BLaER1 treated with 17β-estradiol and CSF1 and Interleukin-3, amounts not matched to agents 10 nM and 100 nM (cell line): Measurements from ENCODE around the gene BRCA2.

Source experiments
- H3K27ac ChIP-seq, 11 experiments: shearing (Covaris generic); formaldehyde crosslinking; 2 replicates each; pipeline ENCODE4 v1.8.1; 2022
- H3K27me3 ChIP-seq, 11 experiments: shearing (Covaris generic); formaldehyde crosslinking; 2 replicates each; pipeline ENCODE4 v1.8.1; 2022
- H3K36me3 ChIP-seq, 11 experiments: shearing (Covaris generic); formaldehyde crosslinking; 2 replicates each; pipeline ENCODE4 v1.8.1; 2022
- H3K4me1 ChIP-seq, 10 experiments: shearing (Covaris generic); formaldehyde crosslinking; 2 replicates each; pipeline ENCODE4 v1.8.1; 2022
- H3K4me2 ChIP-seq, 11 experiments: shearing (Covaris generic); formaldehyde crosslinking; 2 replicates each; pipeline ENCODE4 v1.8.1; 2022
- H3K4me3 ChIP-seq, 10 experiments: shearing (Covaris generic); formaldehyde crosslinking; 2 replicates each; pipeline ENCODE4 v1.8.1; 2022
- H3K9ac ChIP-seq, 11 experiments: shearing (Covaris generic); formaldehyde crosslinking; 2 replicates each; pipeline ENCODE4 v1.8.1; 2022
- H3K9me3 ChIP-seq, 11 experiments: shearing (Covaris generic); formaldehyde crosslinking; replicated peaks in 1 of 11; 2 replicates each; pipeline ENCODE4 v1.8.1; 2022
- H4K20me1 ChIP-seq, 11 experiments: shearing (Covaris generic); formaldehyde crosslinking; 2 replicates each; pipeline ENCODE4 v1.8.1; 2022
- Cebpa-rat ChIP-seq, 11 experiments: shearing (Covaris generic); IDR thresholded peaks; 2 replicates each; pipeline ENCODE4 v1.8.1; 2022

BRCA2 gene

DNA sequence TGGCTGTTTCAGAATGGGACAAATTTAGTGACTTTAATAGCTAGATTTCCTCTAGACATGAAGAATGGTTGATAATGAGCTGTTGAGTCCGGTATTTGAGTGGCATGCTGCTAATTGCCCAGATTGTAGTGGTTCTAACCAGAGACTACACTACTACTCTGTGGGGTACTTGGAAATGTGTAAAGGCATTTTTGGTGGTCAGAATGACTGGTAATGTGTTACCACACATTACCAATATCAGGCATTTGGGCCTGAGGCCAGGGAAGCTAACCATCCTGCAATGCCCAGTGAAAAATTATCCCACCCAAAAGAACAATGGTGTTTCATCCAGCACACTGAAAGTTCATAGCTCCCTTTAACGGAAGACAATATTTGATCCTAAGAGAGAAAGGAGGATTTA, 130.2 kb downstream of the BRCA2 start:
- Histone ChIP-seq H3K9me3 (no peaks in the 10 kb centered on the region), H3K27me3 (no peaks in the 10 kb centered on the region), H3K9ac (no peak overlapping the region), H3K4me1 (peaks cover 0 to 44% (median 7%) of the 10 kb centered on the region in 10 experiments; a peak in 10 of 20 replicates), H3K4me2 (no peak overlapping the region), H4K20me1 (no peaks in the 10 kb centered on the region), H3K4me3 (no peak overlapping the region), H3K36me3 (no peaks in the 10 kb centered on the region; a peak in 1 of 22 replicates), H3K27ac (no peak overlapping the region)
- no peak for TF ChIP-seq Cebpa-rat (IDR thresholded peaks at IDR 0.05)

DNA sequence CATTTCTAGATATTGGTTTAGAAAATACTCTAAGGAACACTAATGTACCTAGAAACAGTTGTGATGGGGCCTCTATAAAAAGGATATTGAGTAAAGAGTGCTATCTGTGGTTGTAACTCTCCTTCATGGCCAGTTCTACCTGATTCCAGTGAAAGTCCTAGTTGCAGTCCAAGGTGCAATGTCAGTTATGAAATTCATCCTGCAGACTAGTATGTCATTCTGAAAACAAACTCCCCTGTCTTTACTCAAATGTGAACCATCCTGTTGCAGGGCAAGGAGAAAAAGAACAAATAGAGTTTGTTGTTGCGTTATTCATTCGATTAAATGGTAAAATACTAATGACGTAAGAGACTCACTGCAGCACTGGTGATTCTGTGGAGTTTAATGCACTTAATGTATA, 130.9 kb downstream of the BRCA2 start:
- H3K9ac ChIP-seq = no peak overlapping the region
- no peak overlapping the region for H3K4me3 ChIP-seq
- H3K27me3 ChIP-seq = no peaks in the 10 kb centered on the region
- H3K9me3 ChIP-seq = peaks cover 0 to 4% (median 0%) of the 10 kb centered on the region in 11 experiments; a peak in 4 of 22 replicates
- no peaks in the 10 kb centered on the region for H4K20me1 ChIP-seq
- H3K4me1 ChIP-seq = peaks cover 0 to 44% (median 7%) of the 10 kb centered on the region in 10 experiments; a peak in 10 of 20 replicates
- no peak for TF ChIP-seq Cebpa-rat (IDR thresholded peaks at IDR 0.05)
- H3K27ac ChIP-seq = no peak overlapping the region
- H3K36me3 ChIP-seq = no peaks in the 10 kb centered on the region; a peak in 1 of 22 replicates
- H3K4me2 ChIP-seq = peak overlapping the region in 3 of 11 experiments; percentile 19 to 59 (median 55); a peak in 5 of 22 replicates

DNA sequence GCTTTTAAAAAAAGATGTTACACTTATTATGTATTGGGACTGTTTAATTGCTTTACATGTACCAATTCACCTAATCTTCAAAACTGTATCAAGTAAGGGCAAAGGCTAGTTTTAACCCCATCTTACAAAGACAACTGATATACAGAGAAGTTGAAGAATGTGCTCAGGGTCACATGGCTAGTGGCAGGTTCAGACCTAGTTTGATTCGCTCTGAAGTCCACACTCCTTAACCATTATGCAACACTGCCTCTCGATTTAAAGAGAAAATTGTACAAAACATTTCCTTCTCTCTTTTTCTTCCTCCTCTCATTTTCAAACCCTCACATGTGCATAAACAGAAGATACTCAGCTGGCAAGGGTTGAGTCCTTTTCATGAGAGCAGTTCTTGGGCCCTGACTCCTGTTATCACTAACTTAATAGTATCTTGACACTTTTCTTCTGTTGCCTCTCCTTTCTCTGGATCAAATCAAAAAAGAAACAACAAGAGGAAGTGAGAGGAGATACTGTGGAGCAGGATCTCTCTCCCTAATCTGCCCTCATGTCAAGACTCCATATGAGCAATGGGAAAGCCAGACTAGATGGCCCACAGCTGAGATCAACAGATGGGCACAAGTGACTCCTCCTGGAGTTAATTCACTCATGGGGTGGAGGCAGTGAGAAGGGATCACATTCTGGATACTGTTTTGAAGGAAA, 131.6 kb downstream of the BRCA2 start:
- H3K4me2 ChIP-seq = peak overlapping the region in 4 of 11 experiments; percentile 7 to 59 (median 37); a peak in 6 of 22 replicates
- no peak overlapping the region for H3K9ac ChIP-seq
- H3K36me3 ChIP-seq = peaks cover 0 to 7% (median 6%) of the 10 kb centered on the region in 11 experiments; a peak in 15 of 22 replicates
- TF ChIP-seq Cebpa-rat (IDR thresholded peaks at IDR 0.05) = no peak
- H3K4me1 ChIP-seq = peaks cover 0 to 44% (median 7%) of the 10 kb centered on the region in 10 experiments; a peak in 10 of 20 replicates
- no peak overlapping the region for H3K4me3 ChIP-seq
- H3K27ac ChIP-seq = peak overlapping the region in 2 of 11 experiments; percentile 3 to 5; a peak in 2 of 22 replicates
- H3K9me3 ChIP-seq = peaks cover 6 to 11% (median 7%) of the 10 kb centered on the region in 11 experiments
- no peaks in the 10 kb centered on the region for H4K20me1 ChIP-seq
- H3K27me3 ChIP-seq = no peaks in the 10 kb centered on the region

DNA sequence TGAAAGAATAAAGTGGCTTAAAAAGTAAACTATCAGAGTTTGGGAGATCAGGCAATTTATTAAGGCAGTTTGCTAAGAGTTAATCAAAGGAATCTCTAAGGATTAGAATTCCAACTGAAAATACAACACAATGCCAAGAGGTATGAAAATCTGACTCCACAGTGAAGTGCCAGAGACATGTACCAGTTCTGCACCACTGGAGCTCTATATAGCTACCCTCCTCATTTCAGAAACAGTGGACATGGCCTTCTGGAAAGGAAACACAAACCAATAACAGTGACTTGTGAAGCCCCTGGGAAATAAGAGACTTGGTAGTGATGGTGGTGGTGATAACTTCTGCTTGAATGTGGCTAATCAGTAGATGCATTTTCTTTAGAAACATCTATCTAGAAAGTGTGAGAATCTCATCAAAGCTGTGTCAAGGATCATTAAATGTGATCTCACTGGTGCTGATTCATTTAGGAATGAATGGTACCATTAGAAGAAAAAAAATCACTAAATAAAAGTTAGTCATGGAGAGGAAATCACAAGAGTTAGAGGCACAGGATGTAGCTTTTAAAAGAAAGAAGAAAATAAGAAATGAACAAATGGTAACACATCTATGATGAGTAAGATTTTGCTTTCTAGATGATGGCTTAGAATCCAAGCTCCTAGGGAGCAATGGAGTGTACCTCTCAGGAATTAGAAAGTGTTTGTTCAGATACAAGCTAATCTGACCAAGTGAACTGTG, 132.8 kb downstream of the BRCA2 start:
- Histone ChIP-seq H3K9me3 (peaks cover 10 to 21% (median 16%) of the 10 kb centered on the region in 11 experiments), H3K4me2 (peak overlapping the region in 2 of 11 experiments; percentile 55 to 59; a peak in 2 of 22 replicates), H3K36me3 (peaks cover 0 to 10% (median 9%) of the 10 kb centered on the region in 11 experiments; a peak in 15 of 22 replicates), H3K4me1 (peaks cover 0 to 45% (median 7%) of the 10 kb centered on the region in 10 experiments; a peak in 10 of 20 replicates), H3K9ac (no peak overlapping the region), H3K4me3 (no peak overlapping the region), H3K27ac (no peak overlapping the region), H3K27me3 (no peaks in the 10 kb centered on the region), H4K20me1 (no peaks in the 10 kb centered on the region)
- TF ChIP-seq Cebpa-rat (IDR thresholded peaks at IDR 0.05) = no peak

DNA sequence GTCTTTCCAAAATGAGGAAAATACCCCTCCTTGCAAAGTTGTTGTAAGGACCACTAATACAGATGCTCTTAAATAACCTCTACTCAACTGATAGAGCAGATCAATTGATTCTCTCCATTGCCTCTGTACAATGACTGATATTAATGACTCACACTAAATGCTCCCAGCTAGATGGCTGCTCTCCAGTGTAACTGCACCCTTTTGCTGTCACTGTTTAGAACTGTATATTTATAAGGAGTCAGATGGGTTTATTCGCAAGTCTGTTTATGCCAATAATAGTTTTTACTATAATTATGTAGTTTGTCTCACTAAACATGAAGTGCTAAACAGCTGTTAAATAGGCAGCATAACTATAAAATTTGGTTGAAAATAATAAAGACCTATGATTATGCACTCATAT, 133.7 kb downstream of the BRCA2 start:
- H3K36me3 ChIP-seq = peaks cover 0 to 14% (median 9%) of the 10 kb centered on the region in 11 experiments; a peak in 16 of 22 replicates
- peaks cover 0 to 45% (median 5%) of the 10 kb centered on the region in 10 experiments; a peak in 9 of 20 replicates for H3K4me1 ChIP-seq
- H3K9ac ChIP-seq = no peak overlapping the region
- no peak overlapping the region for H3K4me2 ChIP-seq
- no peaks in the 10 kb centered on the region for H4K20me1 ChIP-seq
- H3K27ac ChIP-seq = no peak overlapping the region
- no peaks in the 10 kb centered on the region for H3K27me3 ChIP-seq
- no peak overlapping the region for H3K4me3 ChIP-seq
- H3K9me3 ChIP-seq = peaks cover 10 to 27% (median 17%) of the 10 kb centered on the region in 11 experiments
- TF ChIP-seq Cebpa-rat (IDR thresholded peaks at IDR 0.05) = no peak
